Neural progenitor cell (in vitro differentiated cells): ENCODE data around the gene FAM76A. TPM values are rescaled to one million over a fixed set of nuclear protein-coding genes. Genes with fewer than 3 reads are reported as not detected.

Experiments used
- DNase-seq: peaks from one replicate; pipeline ENCODE4 v3.0.0-alpha.2; 2016; ENCODE audit warnings: low spot score
- H2AFZ ChIP-seq: fragments of 200-600 bp; sonication (generic); replicated peaks from 2 replicates; pipeline ENCODE4 v1.6.1; 2016; ENCODE audit warnings: antibody characterized with exemption
- H3F3A ChIP-seq: fragments of 200-600 bp; sonication (generic); 2 replicates; pipeline ENCODE4 v1.6.1; 2016; ENCODE audit warnings: antibody characterized with exemption, low read depth
- H3K27ac ChIP-seq: fragments of 200-600 bp; sonication (generic); 2 replicates; pipeline ENCODE4 v1.5.1; 2016; ENCODE audit warnings: mild to moderate bottlenecking
- H3K27me3 ChIP-seq: fragments of 200-600 bp; sonication (generic); 2 replicates; pipeline ENCODE4 v1.6.1; 2016; ENCODE audit warnings: mild to moderate bottlenecking, moderate library complexity
- H3K36me3 ChIP-seq: fragments of 200-600 bp; sonication (generic); 2 replicates; pipeline ENCODE4 v1.5.1; 2016
- H3K4me1 ChIP-seq: fragments of 200-600 bp; sonication (generic); 2 replicates; pipeline ENCODE4 v1.6.1; 2016; ENCODE audit warnings: mixed run types
- H3K4me2 ChIP-seq: fragments of 200-600 bp; sonication (generic); 2 replicates; pipeline ENCODE4 v1.6.1; 2016
- H3K4me3 ChIP-seq: fragments of 200-600 bp; sonication (generic); 2 replicates; pipeline ENCODE4 v1.5.1; 2016
- H3K79me2 ChIP-seq: fragments of 200-600 bp; sonication (generic); 2 replicates; pipeline ENCODE4 v1.6.1; 2016; ENCODE audit warnings: low read depth
- H3K9ac ChIP-seq: fragments of 200-600 bp; sonication (generic); 2 replicates; pipeline ENCODE4 v1.6.1; 2016
- H3K9me3 ChIP-seq: fragments of 200-600 bp; sonication (generic); 2 replicates; pipeline ENCODE4 v1.5.1; 2016; ENCODE audit warnings: low read depth
- H4K20me1 ChIP-seq: fragments of 200-600 bp; sonication (generic); 2 replicates; pipeline ENCODE4 v1.6.1; 2016; ENCODE audit warnings: low read depth
- H3K27ac Mint-ChIP-seq: 3 replicates; pipeline ENCODE4 v1.8.0; 2021; ENCODE audit warnings: mixed read lengths
- H3K27me3 Mint-ChIP-seq: 2 replicates; pipeline ENCODE4 v1.8.0; 2022; ENCODE audit warnings: low read depth, mild to moderate bottlenecking, inconsistent platforms, moderate library complexity, mixed read lengths; ENCODE audit not compliant: insufficient read depth
- H3K36me3 Mint-ChIP-seq: 3 replicates; pipeline ENCODE4 v1.8.0; 2021; ENCODE audit warnings: mixed read lengths
- H3K4me1 Mint-ChIP-seq: 3 replicates; pipeline ENCODE4 v1.8.0; 2021; ENCODE audit warnings: mixed read lengths
- H3K4me3 Mint-ChIP-seq: 3 replicates; pipeline ENCODE4 v1.8.0; 2021; ENCODE audit warnings: mild to moderate bottlenecking, moderate library complexity, mixed read lengths
- H3K9me3 Mint-ChIP-seq: 3 replicates; pipeline ENCODE4 v1.8.0; 2020; ENCODE audit warnings: mixed read lengths
- CTCF ChIP-seq: fragments of 200-600 bp; sonication (generic); IDR thresholded peaks from 2 replicates; pipeline ENCODE4 v1.5.1; 2017; ENCODE audit warnings: antibody characterized with exemption, mild to moderate bottlenecking
- EZH2 ChIP-seq: fragments of 200-600 bp; sonication (generic); IDR thresholded peaks from 2 replicates; pipeline ENCODE4 v1.6.1; 2017; ENCODE audit warnings: antibody characterized with exemption, mild to moderate bottlenecking, moderate library complexity
- EZH2phosphoT487 ChIP-seq: fragments of 200-600 bp; sonication (generic); IDR thresholded peaks from 2 replicates; pipeline ENCODE4 v1.6.1; 2017; ENCODE audit warnings: antibody characterized with exemption
- total RNA-seq: library from RNA; depleted of rRNA; stranded (reverse); fragments of >200 nt; gene quantifications from 2 replicates; pipeline ENCODE4 v1.2.3, GENCODE V29; 2015; ENCODE audit warnings: low replicate concordance

Gene FAM76A
- total RNA-seq, 1 donor from 2014 or later: 28.2 TPM

- Histone ChIP-seq H4K20me1 (peaks cover 5% of the 10 kb centered on the region), H3K9ac (peak overlapping the region; percentile 7), H3F3A (no peaks in the 10 kb centered on the region), H3K4me3 (no peak overlapping the region), H3K36me3 (no peaks in the 10 kb centered on the region), H3K4me2 (no peak overlapping the region), H3K4me1 (peaks cover 6% of the 10 kb centered on the region), H3K27me3 (no peaks in the 10 kb centered on the region), H2AFZ (no peak overlapping the region), H3K9me3 (no peaks in the 10 kb centered on the region), H3K27ac (no peak overlapping the region), H3K79me2 (peaks cover 27% of the 10 kb centered on the region)
- H3K9me3 Mint-ChIP-seq: no peaks in the 10 kb centered on the region
- no peak overlapping the region for H3K27ac Mint-ChIP-seq
- H3K27me3 Mint-ChIP-seq: no peaks in the 10 kb centered on the region
- TF ChIP-seq CTCF: no peak
- TF ChIP-seq EZH2: no peak
- TF ChIP-seq EZH2phosphoT487: no peak
- peaks cover 7% of the 10 kb centered on the region for H3K4me1 Mint-ChIP-seq
- peaks cover 2% of the 10 kb centered on the region for H3K36me3 Mint-ChIP-seq
- DNase-seq: no peak
- H3K4me3 Mint-ChIP-seq: no peak overlapping the region
Measured at GRCh38 chr1:27778056-27778455, 52.3 kb downstream of the FAM76A start.

GRCh38 chr1:27779122-27779521, 53.4 kb downstream of the FAM76A start:
- H3K4me1 ChIP-seq: peaks cover 2% of the 10 kb centered on the region
- Mint-ChIP-seq H3K27me3 (no peaks in the 10 kb centered on the region), H3K27ac (no peak overlapping the region), H3K4me3 (no peak overlapping the region), H3K36me3 (peaks cover 3% of the 10 kb centered on the region), H3K9me3 (no peaks in the 10 kb centered on the region), H3K4me1 (peaks cover 2% of the 10 kb centered on the region)
- H3K36me3 ChIP-seq: no peaks in the 10 kb centered on the region
- H3F3A ChIP-seq: no peaks in the 10 kb centered on the region
- DNase-seq: no peak
- no peak overlapping the region for H3K4me3 ChIP-seq
- H3K9me3 ChIP-seq: no peaks in the 10 kb centered on the region
- H3K9ac ChIP-seq: no peak overlapping the region
- TF ChIP-seq EZH2phosphoT487 (no peak), EZH2 (no peak), CTCF (no peak)
- no peak overlapping the region for H3K4me2 ChIP-seq
- H3K27me3 ChIP-seq: no peaks in the 10 kb centered on the region
- H3K27ac ChIP-seq: no peak overlapping the region
- peaks cover 20% of the 10 kb centered on the region for H3K79me2 ChIP-seq
- H4K20me1 ChIP-seq: peaks cover 3% of the 10 kb centered on the region
- H2AFZ ChIP-seq: no peak overlapping the region

GRCh38 chr1:27782950-27783349, 57.2 kb downstream of the FAM76A start:
- no peak overlapping the region for H3K27ac ChIP-seq
- H3K4me3 ChIP-seq: no peak overlapping the region
- no peak overlapping the region for H3K9ac ChIP-seq
- H3K36me3 Mint-ChIP-seq: peaks cover 3% of the 10 kb centered on the region
- H3K27me3 ChIP-seq: no peaks in the 10 kb centered on the region
- no peaks in the 10 kb centered on the region for H4K20me1 ChIP-seq
- peak overlapping the region; percentile 63 for H3K27ac Mint-ChIP-seq
- H3K79me2 ChIP-seq: no peaks in the 10 kb centered on the region
- no peak for DNase-seq
- H3K9me3 Mint-ChIP-seq: no peaks in the 10 kb centered on the region
- H3K4me1 Mint-ChIP-seq: no peaks in the 10 kb centered on the region
- no peaks in the 10 kb centered on the region for H3K36me3 ChIP-seq
- H3K4me1 ChIP-seq: no peaks in the 10 kb centered on the region
- TF ChIP-seq EZH2: no peak
- no peak for TF ChIP-seq EZH2phosphoT487
- no peak for TF ChIP-seq CTCF
- H3K4me3 Mint-ChIP-seq: no peak overlapping the region
- no peak overlapping the region for H2AFZ ChIP-seq
- H3K4me2 ChIP-seq: no peak overlapping the region
- H3F3A ChIP-seq: no peaks in the 10 kb centered on the region
- H3K27me3 Mint-ChIP-seq: no peaks in the 10 kb centered on the region
- no peaks in the 10 kb centered on the region for H3K9me3 ChIP-seq

- Histone ChIP-seq H3K9ac (no peak overlapping the region), H3K36me3 (no peaks in the 10 kb centered on the region), H4K20me1 (peaks cover 3% of the 10 kb centered on the region), H3K4me3 (no peak overlapping the region), H3K4me1 (no peaks in the 10 kb centered on the region), H3K9me3 (no peaks in the 10 kb centered on the region), H3K4me2 (no peak overlapping the region), H3K27ac (no peak overlapping the region), H2AFZ (no peak overlapping the region), H3K27me3 (no peaks in the 10 kb centered on the region), H3F3A (no peaks in the 10 kb centered on the region), H3K79me2 (no peaks in the 10 kb centered on the region)
- no peaks in the 10 kb centered on the region for H3K27me3 Mint-ChIP-seq
- peaks cover 5% of the 10 kb centered on the region for H3K36me3 Mint-ChIP-seq
- TF ChIP-seq CTCF: no peak
- no peak for TF ChIP-seq EZH2
- TF ChIP-seq EZH2phosphoT487: no peak
- no peak for DNase-seq
- H3K27ac Mint-ChIP-seq: no peak overlapping the region
- no peaks in the 10 kb centered on the region for H3K4me1 Mint-ChIP-seq
- no peaks in the 10 kb centered on the region for H3K9me3 Mint-ChIP-seq
- no peak overlapping the region for H3K4me3 Mint-ChIP-seq
Measured at GRCh38 chr1:27784700-27785099, 58.9 kb downstream of the FAM76A start.
